H1 (cell line): ENCODE data around the gene LIX1L. TPM values are rescaled to one million over a fixed set of nuclear protein-coding genes. Genes with fewer than 3 reads are reported as not detected.

ENCODE experiments used
- CTCF ChIA-PET: fragments of 300-600 bp; sonication (Branson Sonifier 250); formaldehyde crosslinking; loops from one replicate; lab custom pipeline; 2021; ENCODE audit not compliant: partially characterized antibody; lab: Charles Lee
- POLR2A ChIA-PET: fragments of 300-600 bp; sonication (Branson Sonifier 250); formaldehyde crosslinking; loops from one replicate; lab custom pipeline; 2021; ENCODE audit warnings: inconsistent platforms; ENCODE audit not compliant: partially characterized antibody; lab: Charles Lee
- DNase-seq, 2 experiments: peaks; one replicate each; pipeline versions ENCODE4 v3.0.0 to v3.0.0-alpha.2; 2010 to 2022; ENCODE audit warnings: low spot score in 2 of 2, low read depth in 1 of 2, mixed read lengths in 1 of 2
- FAIRE-seq: peaks from 2 replicates; lab custom pipeline; 2011; peaks lifted over from hg19 to GRCh38; lab: Jason Lieb, UNC
- H2AFZ ChIP-seq: 2 replicates; pipeline ENCODE4 v1.8.1; 2012; ENCODE audit warnings: low read length, inconsistent platforms
- H2AK5ac ChIP-seq: 2 replicates; pipeline ENCODE4 v1.6.1; 2013; ENCODE audit warnings: low read depth, low read length
- H2BK120ac ChIP-seq: replicated peaks from 2 replicates; pipeline ENCODE3; 2013; ENCODE audit warnings: low read depth, low read length, inconsistent platforms
- H2BK12ac ChIP-seq: 2 replicates; pipeline ENCODE4 v1.6.1; 2013; ENCODE audit warnings: low read depth, low read length
- H2BK15ac ChIP-seq: 2 replicates; pipeline ENCODE4 v1.6.1; 2013; ENCODE audit warnings: low read length
- H2BK20ac ChIP-seq: 2 replicates; pipeline ENCODE4 v1.6.1; 2013; ENCODE audit warnings: low read length
- H2BK5ac ChIP-seq: 2 replicates; pipeline ENCODE4 v1.6.1; 2013; ENCODE audit warnings: low read depth, low read length
- H3K14ac ChIP-seq: 2 replicates; pipeline ENCODE4 v1.6.1; 2013; ENCODE audit warnings: inconsistent platforms; ENCODE audit not compliant: insufficient read length
- H3K18ac ChIP-seq: 2 replicates; pipeline ENCODE4 v1.6.1; 2013; ENCODE audit warnings: low read length; ENCODE audit errors: extremely low read depth
- H3K23ac ChIP-seq: 2 replicates; pipeline ENCODE4 v1.6.1; 2013; ENCODE audit warnings: inconsistent platforms; ENCODE audit not compliant: insufficient read length
- H3K23me2 ChIP-seq: 2 replicates; pipeline ENCODE4 v1.6.1; 2013; ENCODE audit warnings: low read depth, low read length
- H3K27ac ChIP-seq: 2 replicates; pipeline ENCODE4 v1.6.1; 2011; ENCODE audit warnings: low read depth, low read length, inconsistent platforms
- H3K27me3 ChIP-seq, 4 experiments: replicated peaks in 1 of 4; 1 replicate in 1 of 4; 2 replicates in 3 of 4; pipeline versions ENCODE4 v1.6.1 to v1.8.1; 2011 to 2013; ENCODE audit warnings: low read length in 3 of 4, mild to moderate bottlenecking in 3 of 4, inconsistent platforms in 2 of 4, mixed read lengths in 2 of 4, moderate library complexity in 1 of 4; ENCODE audit not compliant: control insufficient read depth in 3 of 4, insufficient read depth in 3 of 4; ENCODE audit errors: extremely low read depth in 1 of 4
- H3K36me3 ChIP-seq, 4 experiments: 2 replicates each; pipeline versions ENCODE4 v1.6.1 to v1.8.1; 2011 to 2013; ENCODE audit warnings: mild to moderate bottlenecking in 4 of 4, low read length in 3 of 4, moderate library complexity in 2 of 4, control low read depth in 1 of 4, inconsistent platforms in 1 of 4; ENCODE audit not compliant: insufficient read depth in 4 of 4, control insufficient read depth in 2 of 4
- H3K4ac ChIP-seq: replicated peaks from 2 replicates; pipeline ENCODE3; 2013; ENCODE audit warnings: low read length, low read depth, mixed read lengths, inconsistent platforms; ENCODE audit not compliant: insufficient read length
- H3K4me1 ChIP-seq, 4 experiments: replicated peaks in 1 of 4; 1 replicate in 1 of 4; 2 replicates in 3 of 4; pipeline versions ENCODE4 v1.6.1 to v1.8.1; 2011 to 2013; ENCODE audit warnings: low read length in 3 of 4, inconsistent platforms in 2 of 4, mixed read lengths in 1 of 4; ENCODE audit not compliant: insufficient read depth in 4 of 4, control insufficient read depth in 3 of 4
- H3K4me2 ChIP-seq, 2 experiments: 2 replicates each; pipeline versions ENCODE4 v1.6.1 to v1.8.1; 2011 to 2013; ENCODE audit warnings: low read depth in 2 of 2, low read length in 2 of 2, control low read depth in 1 of 2, inconsistent platforms in 1 of 2, mild to moderate bottlenecking in 1 of 2; ENCODE audit not compliant: insufficient read depth in 1 of 2
- H3K4me3 ChIP-seq, 4 experiments: fragments of 200-600, 300-600 bp in 1 of 4; sonication (generic), shearing (Covaris generic), sonication (Bioruptor Twin) in 1 of 4; 2 replicates each; pipeline versions ENCODE4 v1.5.1 to v1.8.1; 2011 to 2016; ENCODE audit warnings: low read length in 4 of 4, low read depth in 3 of 4, control low read depth in 2 of 4, inconsistent platforms in 2 of 4, mild to moderate bottlenecking in 2 of 4, mixed read lengths in 1 of 4, moderate library complexity in 1 of 4; ENCODE audit not compliant: insufficient read depth in 2 of 4; ENCODE audit errors: extremely low read depth in 1 of 4
- H3K56ac ChIP-seq: replicated peaks from 2 replicates; pipeline ENCODE3; 2013; ENCODE audit warnings: low read depth, mild to moderate bottlenecking, mixed read lengths, low read length, inconsistent platforms; ENCODE audit not compliant: insufficient read length
- H3K79me1 ChIP-seq: 2 replicates; pipeline ENCODE4 v1.6.1; 2013; ENCODE audit warnings: low read depth, low read length, control low read depth
- H3K79me2 ChIP-seq, 2 experiments: 2 replicates each; pipeline versions ENCODE4 v1.6.1 to v1.8.1; 2012 to 2013; ENCODE audit warnings: low read length in 2 of 2, mild to moderate bottlenecking in 2 of 2, inconsistent platforms in 1 of 2; ENCODE audit not compliant: insufficient read depth in 2 of 2, control insufficient read depth in 1 of 2
- H3K9ac ChIP-seq, 4 experiments: replicated peaks in 1 of 4; 1 replicate in 1 of 4; 2 replicates in 3 of 4; pipeline versions ENCODE4 v1.6.1 to v1.8.1; 2011 to 2013; ENCODE audit warnings: low read depth in 3 of 4, low read length in 3 of 4, control low read depth in 2 of 4, mild to moderate bottlenecking in 2 of 4, moderate library complexity in 2 of 4, inconsistent platforms in 1 of 4; ENCODE audit errors: extremely low read depth in 1 of 4
- H3K9me3 ChIP-seq, 2 experiments: 2 replicates each; pipeline versions ENCODE4 v1.6.1 to v1.8.1; 2012 to 2013; ENCODE audit warnings: mild to moderate bottlenecking in 2 of 2, moderate library complexity in 2 of 2, control low read depth in 1 of 2, inconsistent platforms in 1 of 2, low read depth in 1 of 2, low read length in 1 of 2, mixed read lengths in 1 of 2; ENCODE audit not compliant: insufficient read depth in 2 of 2
- H4K20me1 ChIP-seq, 2 experiments: replicated peaks in 1 of 2; 2 replicates each; pipeline versions ENCODE3 to v1.8.1; 2011 to 2013; ENCODE audit warnings: inconsistent platforms in 2 of 2, low read length in 2 of 2, mild to moderate bottlenecking in 1 of 2; ENCODE audit not compliant: insufficient read depth in 2 of 2, control insufficient read depth in 1 of 2
- H4K5ac ChIP-seq: 2 replicates; pipeline ENCODE4 v1.6.1; 2013; ENCODE audit warnings: low read length, low read depth, mixed read lengths, inconsistent platforms; ENCODE audit not compliant: insufficient read length
- H4K8ac ChIP-seq: 2 replicates; pipeline ENCODE4 v1.8.0; 2013; ENCODE audit warnings: mild to moderate bottlenecking, moderate library complexity, low read length, inconsistent platforms; ENCODE audit not compliant: insufficient read depth; ENCODE audit errors: extremely low read depth
- H4K91ac ChIP-seq: replicated peaks from 2 replicates; pipeline ENCODE3; 2013; ENCODE audit warnings: low read length, mixed read lengths, inconsistent platforms; ENCODE audit not compliant: insufficient read length
- EGR1 ChIP-seq: IDR thresholded peaks from 2 replicates; pipeline ENCODE4 v1.6.1; 2011; ENCODE audit warnings: low read depth, low read length, borderline replicate concordance
- KDM4A ChIP-seq: IDR thresholded peaks from one replicate; pipeline ENCODE4 v1.7.1; 2012; ENCODE audit warnings: low read depth, mild to moderate bottlenecking, moderate library complexity, low read length, inconsistent platforms; ENCODE audit not compliant: severe bottlenecking
- POLR2AphosphoS5 ChIP-seq: IDR thresholded peaks from 2 replicates; pipeline ENCODE4 v1.6.1; 2011; ENCODE audit warnings: low read depth, low read length
- RFX5 ChIP-seq: IDR thresholded peaks from 2 replicates; pipeline ENCODE4 v1.6.1; 2011; ENCODE audit warnings: low read depth, low read length, improper control_type of control experiment, borderline replicate concordance
- SP4 ChIP-seq: IDR thresholded peaks from 2 replicates; pipeline ENCODE4 v1.6.1; 2012; ENCODE audit warnings: low read length, inconsistent platforms
- WGBS, 2 experiments: shearing (Covaris generic) in 1 of 2; methylation state at CpG; one replicate each; pipeline versions ENCODE4 v1.1.6 to v1.1.7; 2013 to 2015; ENCODE audit warnings: low lambda C conversion rate in 2 of 2, mixed read lengths in 2 of 2, inconsistent platforms in 1 of 2, low coverage in 1 of 2, missing lambda C conversion rate in 1 of 2; ENCODE audit not compliant: insufficient replicate concordance in 2 of 2, insufficient coverage in 1 of 2, insufficient read length in 1 of 2; ENCODE audit errors: extremely low coverage in 1 of 2, missing lambda C conversion rate in 1 of 2; 5-methylcytosine and 5-hydroxymethylcytosine counted together
- polyA plus RNA-seq, 7 experiments: library from polyadenylated mRNA; depleted of rRNA in 3 of 7; stranded (reverse) in 5 of 7; unstranded in 2 of 7; fragments of >200 nt in 5 of 7; fragments of 200-250 nt in 2 of 7; gene quantifications; 1 replicate in 5 of 7; 2 replicates in 1 of 7; 4 replicates in 1 of 7; pipeline versions ENCODE4 v1.2.1 to v1.2.3, GENCODE V29; 2011 to 2013; ENCODE audit warnings: missing spikeins in 2 of 7, mixed read lengths in 2 of 7
- total RNA-seq: library from RNA; stranded (reverse); fragmentation: NEBNext Ultra II Directional; extraction: Animal tissue kit (Norgen Biotek cat#: 25700); gene quantifications from 2 replicates; pipeline ENCODE4 v1.2.1, GENCODE V29; 2021

Gene LIX1L
- total and polyA plus RNA-seq, 2 of the 8 experiments (the other 6 are each of a cell fraction or from before 2014, with no cell fraction given): 2.9 to 3.7 TPM

DNA sequence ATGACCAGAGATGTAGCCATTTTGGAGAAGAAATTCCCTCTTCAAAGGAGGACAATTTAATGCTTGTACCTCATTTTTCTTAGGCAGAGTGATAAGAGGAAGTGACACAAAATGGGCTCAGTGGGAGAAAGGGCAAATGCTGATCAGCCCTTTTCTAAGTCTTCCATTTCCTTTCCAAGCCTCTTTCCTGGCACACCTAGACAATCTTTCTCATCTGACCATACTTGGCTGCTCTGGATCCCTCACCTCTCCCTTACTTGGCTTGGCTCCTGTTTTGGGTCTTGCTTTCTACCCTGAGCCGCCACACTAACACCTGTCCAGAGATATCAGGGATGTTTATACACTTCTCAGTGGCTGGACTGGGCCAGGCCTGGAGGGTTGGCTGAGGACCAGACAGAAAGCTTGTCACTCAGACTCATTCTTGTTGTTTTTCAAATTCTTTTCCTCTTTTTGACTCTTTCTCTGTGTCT lies 25.4 kb upstream of the LIX1L start:
- WGBS, 2 experiments: 100% methylated on average over 1 of the region's 1 CpG; no CpG with 5 or more reads in 1 of the 2 experiments
- no peaks in the 10 kb centered on the region for H3K79me1 ChIP-seq
- H3K36me3 ChIP-seq: no peaks in the 10 kb centered on the region
- H3K27me3 ChIP-seq: no peaks in the 10 kb centered on the region
- H4K91ac ChIP-seq: no peak overlapping the region
- no peak overlapping the region for H2AK5ac ChIP-seq
- H2BK120ac ChIP-seq: no peak overlapping the region
- no peaks in the 10 kb centered on the region for H3K79me2 ChIP-seq
- no peak overlapping the region for H3K4ac ChIP-seq
- no peak overlapping the region for H4K8ac ChIP-seq
- no peak for FAIRE-seq
- no peak overlapping the region for H2BK12ac ChIP-seq
- H3K4me2 ChIP-seq: no peak overlapping the region
- no peak for DNase-seq
- H4K5ac ChIP-seq: no peak overlapping the region
- H2AFZ ChIP-seq: no peak overlapping the region
- H3K14ac ChIP-seq: no peak overlapping the region
- peaks cover 6 to 21% (median 12%) of the 10 kb centered on the region in 4 experiments; a peak in 6 of 7 replicates for H3K4me1 ChIP-seq
- no peak overlapping the region for H3K18ac ChIP-seq
- H3K4me3 ChIP-seq: no peak overlapping the region
- H3K9me3 ChIP-seq: no peaks in the 10 kb centered on the region
- no peak for TF ChIP-seq EGR1
- TF ChIP-seq KDM4A: no peak
- TF ChIP-seq RFX5: no peak
- no peak for TF ChIP-seq POLR2AphosphoS5
- no peak for TF ChIP-seq SP4
- TF ChIP-seq, all 59 proteins: peak for 0
- Histone ChIP-seq H2BK5ac (no peak overlapping the region), H3K9ac (no peak overlapping the region), H2BK20ac (no peak overlapping the region), H3K23me2 (peaks cover 3% of the 10 kb centered on the region; the same call in 1 of the 2 replicates), H3K23ac (no peak overlapping the region), H2BK15ac (no peak overlapping the region), H4K20me1 (no peaks in the 10 kb centered on the region), H3K56ac (no peak overlapping the region), H3K27ac (no peak overlapping the region)
- POLR2A ChIA-PET: interaction anchor here (1.7 to 13.7 kb wide), 2 partner anchors 10 to 24 kb away, joined by 3 to 218 read pairs; partner anchors contain the start of gene TXNIP
- CTCF ChIA-PET: interaction anchor here (0.8 to 8.7 kb wide), 6 partner anchors 15 to 92 kb away, joined by 3 to 152 read pairs (median 6); partner anchors contain the start of genes ANKRD34A and POLR3GL
